Daoy (cell line): ENCODE measurements around the gene SPINK8. TPM values are rescaled to one million over a fixed set of nuclear protein-coding genes. Genes with fewer than 3 reads are reported as not detected.
A peak's percentile ranks its signal among the peaks of the same experiment; 100 is the strongest.
"Not testable (repeated sequence)": the region's sequence is repeated elsewhere in the genome, so short reads cannot be mapped to it uniquely, and the experiment has no call there.

Experiments
- DNase-seq: peaks from one replicate; pipeline ENCODE4 v3.0.0-alpha.2; 2015; ENCODE audit warnings: low read depth
- total RNA-seq: library from RNA; depleted of rRNA; stranded (reverse); fragments of >200 nt; shearing (Covaris generic); gene quantifications from 2 replicates; pipeline ENCODE4 v1.2.3, GENCODE V29; 2014; rRNA removed

SPINK8 gene
- total RNA-seq, result not detected in 2 replicates

GRCh38 chr3:48333346-48334245 is at the start of gene SPINK8:
Gene SPINK8 (minus strand): TSS chr3:48333661. CDS start chr3:48328341, 5,320 bp downstream.
- DNase-seq, result not testable (repeated sequence)

GRCh38 chr3:48372862-48373435 is 39.5 kb upstream of the SPINK8 start:
- DNase-seq, result no peak

GRCh38 chr3:48372377-48372770 is 38.9 kb upstream of the SPINK8 start:
- DNase-seq, result no peak

DNA sequence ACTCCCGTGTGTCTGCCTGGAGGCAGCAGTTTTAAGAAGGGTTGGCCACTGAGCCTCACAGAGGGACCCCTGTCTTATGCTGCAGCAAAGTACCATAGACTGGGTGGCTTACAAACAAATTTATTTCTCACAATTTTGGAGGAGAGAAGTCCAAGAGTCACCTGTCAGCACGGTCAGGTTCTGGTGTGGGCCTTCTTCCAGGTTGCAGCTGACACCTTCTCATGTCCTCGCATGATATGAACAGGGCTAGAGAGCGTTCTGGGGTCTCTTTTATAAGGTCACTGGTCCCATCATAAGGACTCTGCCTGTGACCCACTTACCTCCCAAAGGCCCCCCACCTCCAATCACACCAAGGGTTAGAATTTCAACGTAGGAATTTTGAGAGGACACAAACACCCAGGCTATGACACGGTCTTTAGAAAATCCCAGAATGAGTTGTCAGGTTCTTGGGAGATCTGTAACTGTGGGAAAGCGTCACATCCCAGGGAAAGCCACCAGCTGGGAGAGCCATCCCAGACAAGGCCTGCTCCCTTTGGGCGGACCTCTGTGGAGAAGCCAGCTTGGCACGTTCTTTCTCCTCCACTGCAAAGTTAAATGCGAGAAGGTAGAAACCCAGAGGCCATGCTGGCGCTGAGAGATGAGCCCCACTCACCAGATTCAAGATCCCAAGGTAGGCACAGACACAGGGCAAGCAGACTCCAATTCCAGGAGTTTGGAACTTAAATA is 38.4 kb upstream of the SPINK8 start, which contains the start of gene FBXW12:
FBXW12 (plus strand) TSS at position 569 of the 726 bp plus-strand sequence. CDS start 549 bp downstream, outside the sequence.
- no peak for DNase-seq

DNA sequence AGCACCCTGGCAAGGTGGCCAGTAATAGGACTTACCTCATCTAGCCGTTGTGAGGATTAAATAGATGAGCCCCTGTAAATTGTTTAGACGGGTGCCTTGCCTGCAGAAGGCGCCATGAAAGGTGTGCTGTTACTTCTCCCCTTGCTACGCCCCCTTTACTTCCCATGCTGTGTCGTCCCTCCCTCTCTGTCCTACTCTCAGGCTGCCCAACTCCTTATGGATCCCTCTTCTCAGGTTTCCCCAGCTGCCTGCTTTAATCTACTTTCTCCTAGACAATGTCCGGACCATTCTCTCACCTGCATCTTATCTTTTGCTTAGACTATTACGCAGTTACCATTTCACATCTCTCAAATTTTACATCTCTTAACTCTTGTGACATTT is 36.9 kb upstream of the SPINK8 start:
- DNase-seq, result no peak

DNA sequence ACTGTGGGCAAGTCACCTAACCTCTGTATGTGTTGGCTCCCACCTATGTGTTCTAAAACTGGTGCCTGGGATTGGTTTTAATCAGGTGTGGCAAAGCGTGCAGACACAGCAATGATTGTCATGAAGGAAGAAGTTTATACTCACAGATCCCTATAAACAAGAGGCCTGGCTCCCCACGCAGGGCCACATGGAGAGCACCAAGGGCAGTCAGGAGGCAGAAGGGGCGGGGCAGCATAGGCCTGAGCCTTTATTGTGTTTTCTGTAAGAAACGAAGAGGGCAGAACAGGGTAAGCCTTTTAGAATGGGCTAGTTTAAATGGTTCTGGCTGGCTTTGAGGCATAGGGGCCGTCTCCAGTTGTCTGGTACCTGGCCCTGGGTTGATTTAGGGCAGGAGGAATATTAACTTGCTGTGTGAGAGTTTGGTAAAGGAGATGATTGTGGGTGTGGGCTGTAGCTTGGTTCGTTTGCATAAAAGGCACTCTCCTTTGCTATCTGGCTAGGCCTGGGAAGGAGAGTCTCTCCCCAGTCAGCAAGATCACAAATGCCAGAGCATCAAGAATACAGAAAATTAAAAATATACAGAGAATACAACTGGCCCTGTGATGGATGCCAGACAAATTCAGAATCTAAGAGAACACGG is 36.4 kb upstream of the SPINK8 start:
- DNase-seq, result no peak

GRCh38 chr3:48367201-48367600 is 33.7 kb upstream of the SPINK8 start:
- no peak for DNase-seq

DNA sequence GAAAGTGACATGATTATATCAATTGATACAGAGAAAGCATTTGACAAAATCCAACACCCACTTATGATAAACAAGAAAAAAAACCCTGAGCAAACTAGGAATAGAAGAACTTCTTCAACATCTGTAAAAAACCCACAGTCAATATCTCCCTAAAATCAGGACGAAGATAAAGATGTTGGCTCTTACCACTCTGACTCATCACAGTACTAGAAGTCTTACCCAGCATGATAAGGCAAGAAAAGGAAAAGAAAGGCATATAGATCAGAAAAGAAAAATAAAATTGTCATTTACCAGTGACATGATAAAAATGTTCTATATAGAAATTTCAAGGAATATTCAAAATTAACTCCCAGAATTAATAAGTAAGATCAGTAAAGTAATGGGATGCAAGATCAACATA is 31.4 kb upstream of the SPINK8 start:
- DNase-seq, result no peak

GRCh38 chr3:48361928-48362327 is 28.5 kb upstream of the SPINK8 start:
- no peak for DNase-seq

GRCh38 chr3:48356419-48356818 is 23.0 kb upstream of the SPINK8 start:
- DNase-seq, result no peak

DNA sequence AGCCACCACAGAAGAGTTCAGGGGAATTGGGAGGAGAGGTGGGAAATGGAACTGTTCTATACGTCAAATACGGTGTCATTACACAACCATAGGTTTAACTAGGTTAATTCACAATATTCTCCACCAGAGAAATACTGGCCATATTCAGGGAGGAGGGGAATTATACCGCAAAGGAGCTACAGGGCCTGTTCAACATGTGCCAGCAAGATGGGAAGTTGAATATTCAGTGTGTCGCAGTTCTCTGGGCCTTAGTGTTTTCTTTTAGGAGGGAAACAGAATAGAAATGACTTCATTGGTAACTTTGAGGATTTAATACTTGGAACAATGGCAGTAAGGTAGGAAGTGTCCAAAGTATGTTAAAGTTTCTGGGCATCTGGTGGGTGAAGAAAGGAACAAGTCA is 20.5 kb upstream of the SPINK8 start:
- DNase-seq, result no peak

DNA sequence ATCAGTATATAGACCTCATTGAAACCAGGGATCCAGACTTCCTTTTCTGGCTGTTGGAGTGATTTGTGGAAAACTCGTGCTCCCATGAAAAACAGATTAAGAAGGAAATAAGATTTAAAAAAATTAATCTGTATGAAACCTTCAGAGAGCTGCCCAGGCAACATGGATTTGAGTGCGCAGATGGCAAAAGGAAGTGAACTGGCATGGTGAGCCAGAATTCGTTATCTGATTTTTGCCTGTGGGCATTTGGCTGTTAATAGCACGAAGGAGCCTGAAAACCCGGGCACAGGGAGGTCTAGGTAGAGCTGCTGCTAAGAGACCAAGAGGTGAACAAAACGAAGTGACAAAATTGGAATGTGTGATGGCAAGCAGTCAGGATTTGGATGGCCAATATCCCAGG is 19.1 kb upstream of the SPINK8 start:
- DNase-seq, result no peak

- DNase-seq, result no peak
Observed at GRCh38 chr3:48347500-48347899, 14.0 kb upstream of the SPINK8 start.

GRCh38 chr3:48345946-48346572 is 12.6 kb upstream of the SPINK8 start:
- no peak for DNase-seq

- no peak for DNase-seq
Observed at GRCh38 chr3:48344867-48345507, 11.5 kb upstream of the SPINK8 start.

GRCh38 chr3:48343432-48343831 is 10.0 kb upstream of the SPINK8 start:
- DNase-seq, result no peak

DNA sequence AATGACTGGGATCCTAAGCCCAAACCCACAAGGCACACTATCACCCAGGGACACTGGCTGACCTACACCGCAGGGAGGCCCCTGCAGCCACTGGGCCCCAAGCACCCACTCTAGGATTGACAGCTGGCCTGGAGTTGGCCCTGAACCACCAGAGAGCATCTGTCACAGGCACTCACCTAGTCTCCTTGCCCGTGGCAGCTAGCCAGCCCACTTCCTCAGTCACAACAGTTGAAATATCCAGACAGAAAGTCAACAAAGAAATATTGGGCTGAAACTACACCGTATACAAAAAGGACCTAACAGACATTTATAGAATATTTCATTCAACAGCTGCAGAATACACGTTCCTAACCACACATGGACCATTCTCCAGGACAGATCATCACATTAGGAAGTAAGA is 5.2 kb upstream of the SPINK8 start:
- peak; percentile 45 for DNase-seq

GRCh38 chr3:48337536-48337935 is 4.1 kb upstream of the SPINK8 start:
- DNase-seq, result peak; percentile 8

DNA sequence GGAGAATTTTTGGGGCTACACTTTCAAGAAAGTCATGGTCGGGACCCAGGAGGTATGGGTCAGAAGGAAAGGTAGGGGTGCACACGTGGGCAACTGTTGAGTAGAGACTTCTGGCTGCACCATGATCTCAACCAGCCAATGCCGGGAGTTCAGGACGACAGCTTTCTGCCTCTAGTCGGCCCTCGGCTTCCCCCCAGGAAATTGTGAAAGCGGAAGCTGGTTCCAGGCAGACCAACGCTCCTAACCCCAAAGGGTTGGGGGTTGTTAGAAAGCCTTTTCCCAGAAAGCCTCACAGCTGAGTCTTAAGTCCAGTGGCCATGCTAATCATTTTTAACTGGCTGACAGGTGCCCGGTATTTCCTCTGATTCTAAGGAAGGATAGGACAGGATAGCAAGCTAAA is 1.8 kb upstream of the SPINK8 start:
- DNase-seq, result not testable (repeated sequence)

GRCh38 chr3:48334605-48335004 is 1.1 kb upstream of the SPINK8 start:
- no peak for DNase-seq
